GM23248 (cell line): ENCODE measurements around the gene TEAD4. TPM values are rescaled to one million over a fixed set of nuclear protein-coding genes. Genes with fewer than 3 reads are reported as not detected.

Experiments
- DNase-seq: peaks from one replicate; pipeline ENCODE4 v3.0.0-alpha.2; 2015
- H2AFZ ChIP-seq: fragments of 200-600 bp; sonication (generic); 2 replicates; pipeline ENCODE4 v1.6.1; 2016; ENCODE audit warnings: antibody characterized with exemption
- H3F3A ChIP-seq: fragments of 200-600 bp; sonication (generic); 2 replicates; pipeline ENCODE4 v1.6.1; 2016; ENCODE audit warnings: mild to moderate bottlenecking, antibody characterized with exemption, mixed run types; ENCODE audit not compliant: insufficient read depth
- H3K27ac ChIP-seq: fragments of 200-600 bp; sonication (generic); 2 replicates; pipeline ENCODE4 v1.5.1; 2016; ENCODE audit warnings: mild to moderate bottlenecking
- H3K27me3 ChIP-seq: fragments of 200-600 bp; sonication (generic); replicated peaks from 2 replicates; pipeline ENCODE4 v1.6.1; 2016; ENCODE audit warnings: mild to moderate bottlenecking; ENCODE audit not compliant: insufficient read depth
- H3K36me3 ChIP-seq: fragments of 200-600 bp; sonication (generic); 2 replicates; pipeline ENCODE4 v1.6.1; 2016; ENCODE audit warnings: low read depth, mild to moderate bottlenecking
- H3K4me1 ChIP-seq: fragments of 200-600 bp; sonication (generic); 2 replicates; pipeline ENCODE4 v1.6.1; 2016; ENCODE audit warnings: mild to moderate bottlenecking; ENCODE audit not compliant: insufficient read depth
- H3K4me2 ChIP-seq: fragments of 200-600 bp; sonication (generic); one replicate; pipeline ENCODE4 v1.6.1; 2016; ENCODE audit warnings: mild to moderate bottlenecking; ENCODE audit not compliant: unreplicated experiment
- H3K4me3 ChIP-seq: fragments of 200-600 bp; sonication (generic); 2 replicates; pipeline ENCODE4 v1.5.1; 2016; ENCODE audit warnings: mild to moderate bottlenecking
- H3K79me2 ChIP-seq: fragments of 200-600 bp; sonication (generic); 2 replicates; pipeline ENCODE4 v1.6.1; 2016; ENCODE audit warnings: mild to moderate bottlenecking; ENCODE audit not compliant: insufficient read depth
- H3K9ac ChIP-seq: fragments of 200-600 bp; sonication (generic); 2 replicates; pipeline ENCODE4 v1.6.1; 2016; ENCODE audit warnings: mild to moderate bottlenecking
- H3K9me2 ChIP-seq: fragments of 200-600 bp; sonication (generic); 2 replicates; pipeline ENCODE4 v1.6.1; 2016; ENCODE audit warnings: mixed run types, mild to moderate bottlenecking, moderate library complexity; ENCODE audit not compliant: insufficient read depth
- H3K9me3 ChIP-seq: fragments of 200-600 bp; sonication (generic); one replicate; pipeline ENCODE4 v1.6.1; 2017; ENCODE audit warnings: low read depth
- H4K20me1 ChIP-seq: fragments of 200-600 bp; sonication (generic); 2 replicates; pipeline ENCODE4 v1.6.0; 2016; ENCODE audit not compliant: insufficient read depth
- EZH2 ChIP-seq: fragments of 200-600 bp; sonication (generic); IDR thresholded peaks from 2 replicates; pipeline ENCODE4 v1.6.1; 2018; ENCODE audit warnings: antibody characterized with exemption, mild to moderate bottlenecking; ENCODE audit not compliant: insufficient read depth, poor library complexity, severe bottlenecking
- EZH2phosphoT487 ChIP-seq: fragments of 200-600 bp; sonication (generic); IDR thresholded peaks from 2 replicates; pipeline ENCODE4 v1.6.1; 2018; ENCODE audit warnings: antibody characterized with exemption, moderate library complexity, mild to moderate bottlenecking, low read depth; ENCODE audit not compliant: insufficient read depth
- WGBS, 2 experiments: methylation state at CpG; one replicate each; pipeline ENCODE4 v1.1.6; 2015 to 2017; ENCODE audit warnings: low lambda C conversion rate in 2 of 2, low coverage in 1 of 2; ENCODE audit errors: missing lambda C conversion rate in 2 of 2; 5-methylcytosine and 5-hydroxymethylcytosine counted together
- in situ Hi-C: fragments of 300-500 bp; cut with MboI; formaldehyde crosslinking; loops from 2 replicates; pipeline ENCODE4 v1.15.0; 2020
- polyA plus RNA-seq: library from polyadenylated mRNA; unstranded; fragments of >200 nt; fragmentation: Nextera tagmentation; extraction: Ambion mirVana; gene quantifications from 2 replicates; pipeline ENCODE4 v1.2.1, GENCODE V29; 2016
- total RNA-seq: library from RNA; depleted of rRNA; stranded (reverse); fragments of >200 nt; shearing (Covaris generic); gene quantifications from 2 replicates; pipeline ENCODE4 v1.2.3, GENCODE V29; 2014

The TEAD4 gene
- total and polyA plus RNA-seq, 2 experiments from 2014 or later = 13.6 to 13.8 TPM

GRCh38 chr12:2957816-2958431, 1.3 kb upstream of the TEAD4 start:
- no peaks in the 10 kb centered on the region for H3K9me2 ChIP-seq
- H4K20me1 ChIP-seq = no peaks in the 10 kb centered on the region
- in situ Hi-C loops = no loop called here
- peak overlapping the region; percentile 69 for H3K9ac ChIP-seq
- 80 to 82% methylated on average over 11 of the region's 11 CpGs for WGBS, 2 experiments
- no peaks in the 10 kb centered on the region for H3K27me3 ChIP-seq
- peaks cover 15% of the 10 kb centered on the region for H3F3A ChIP-seq
- H3K27ac ChIP-seq = peak overlapping the region; percentile 52
- H3K36me3 ChIP-seq = no peaks in the 10 kb centered on the region
- H3K4me3 ChIP-seq = peak overlapping the region; percentile 92
- peaks cover 13% of the 10 kb centered on the region for H3K4me1 ChIP-seq
- peaks cover 15% of the 10 kb centered on the region for H3K79me2 ChIP-seq
- H3K4me2 ChIP-seq = peak overlapping the region; percentile 70
- H2AFZ ChIP-seq = peak overlapping the region; percentile 69
- DNase-seq = peak; percentile 24
- TF ChIP-seq EZH2 (no peak), EZH2phosphoT487 (no peak)
- no peaks in the 10 kb centered on the region for H3K9me3 ChIP-seq

- Histone ChIP-seq H3K27ac (peak overlapping the region; percentile 52), H3K36me3 (no peaks in the 10 kb centered on the region), H3K79me2 (peaks cover 22% of the 10 kb centered on the region), H3K9me3 (no peaks in the 10 kb centered on the region), H4K20me1 (no peaks in the 10 kb centered on the region), H3K9ac (peak overlapping the region; percentile 69), H3K9me2 (no peaks in the 10 kb centered on the region), H3K27me3 (no peaks in the 10 kb centered on the region), H3K4me1 (peaks cover 13% of the 10 kb centered on the region), H3K4me2 (peak overlapping the region; percentile 70), H2AFZ (peak overlapping the region; percentile 69), H3F3A (peaks cover 15% of the 10 kb centered on the region), H3K4me3 (peak overlapping the region; percentile 92)
- WGBS, 2 experiments = 4 to 9% methylated on average over 20 to 44 of the region's 48 CpGs
- DNase-seq = peak; percentile 83
- in situ Hi-C loops = no loop called here
- TF ChIP-seq EZH2phosphoT487 (no peak), EZH2 (no peak)
These were observed 585 bp upstream of the TEAD4 start for GRCh38 chr12:2958432-2959191.

- no peaks in the 10 kb centered on the region for H3K9me3 ChIP-seq
These were observed 550 bp downstream of the TEAD4 start for GRCh38 chr12:2959505-2960389.

GRCh38 chr12:2960390-2960956, 1.3 kb downstream of the TEAD4 start:
- in situ Hi-C loops = no loop called here

More at GRCh38 chr12:2959505-2960389, 550 bp downstream of the TEAD4 start:
- 3 to 4% methylated on average over 65 to 92 of the region's 104 CpGs for WGBS, 2 experiments
- Histone ChIP-seq H3K27me3 (no peaks in the 10 kb centered on the region), H3K4me1 (peaks cover 13% of the 10 kb centered on the region), H3K79me2 (peaks cover 32% of the 10 kb centered on the region), H3K4me3 (peak overlapping the region; percentile 92), H2AFZ (peak overlapping the region; percentile 72), H3K9me2 (no peaks in the 10 kb centered on the region), H4K20me1 (no peaks in the 10 kb centered on the region), H3K36me3 (no peaks in the 10 kb centered on the region), H3K4me2 (peak overlapping the region; percentile 78), H3K9ac (peak overlapping the region; percentile 77), H3K27ac (peak overlapping the region; percentile 52), H3F3A (peaks cover 15% of the 10 kb centered on the region)
- TF ChIP-seq EZH2 = no peak
- TF ChIP-seq EZH2phosphoT487 = no peak
- DNase-seq = peak; percentile 80
- in situ Hi-C loops = no loop called here

More at GRCh38 chr12:2960390-2960956, 1.3 kb downstream of the TEAD4 start:
- no peaks in the 10 kb centered on the region for H3K27me3 ChIP-seq
- peak overlapping the region; percentile 92 for H3K4me3 ChIP-seq
- H3K79me2 ChIP-seq = peaks cover 32% of the 10 kb centered on the region
- H3F3A ChIP-seq = peaks cover 15% of the 10 kb centered on the region
- H3K9ac ChIP-seq = peak overlapping the region; percentile 77
- 26 to 27% methylated on average over 18 of the region's 18 CpGs for WGBS, 2 experiments
- no peak for TF ChIP-seq EZH2
- no peak for TF ChIP-seq EZH2phosphoT487
- peak overlapping the region; percentile 72 for H2AFZ ChIP-seq
- peak; percentile 67 for DNase-seq
- no peaks in the 10 kb centered on the region for H3K9me3 ChIP-seq
- H4K20me1 ChIP-seq = no peaks in the 10 kb centered on the region
- no peaks in the 10 kb centered on the region for H3K9me2 ChIP-seq
- peaks cover 13% of the 10 kb centered on the region for H3K4me1 ChIP-seq
- no peaks in the 10 kb centered on the region for H3K36me3 ChIP-seq
- peak overlapping the region; percentile 78 for H3K4me2 ChIP-seq
- H3K27ac ChIP-seq = peak overlapping the region; percentile 52; the same call in 1 of the 2 replicates
